Astrocyte (in vitro differentiated cells and primary cell): ENCODE results near the gene MYOZ1. TPM values are rescaled to one million over a fixed set of nuclear protein-coding genes. Genes with fewer than 3 reads are reported as not detected.

ENCODE experiments used
- DNase-seq: peaks from one replicate; pipeline ENCODE4 v3.0.0-alpha.2; 2010; ENCODE audit warnings: low read depth
- FAIRE-seq: peaks from 2 replicates; lab custom pipeline; 2011; peaks lifted over from hg19 to GRCh38; lab: Jason Lieb, UNC
- H2AFZ ChIP-seq: 2 replicates; pipeline ENCODE4 v1.6.0; 2012; ENCODE audit warnings: low read depth, low read length, inconsistent platforms
- H3K27ac ChIP-seq: 2 replicates; pipeline ENCODE4 v1.5.1; 2011; ENCODE audit warnings: low read depth, low read length, inconsistent platforms
- H3K27me3 ChIP-seq: 2 replicates; pipeline ENCODE4 v1.6.0; 2011; ENCODE audit warnings: low read length, inconsistent platforms; ENCODE audit not compliant: insufficient read depth
- H3K36me3 ChIP-seq: 2 replicates; pipeline ENCODE4 v1.5.1; 2011; ENCODE audit warnings: low read length, inconsistent platforms; ENCODE audit not compliant: insufficient read depth
- H3K4me1 ChIP-seq: 2 replicates; pipeline ENCODE4 v1.5.1; 2011; ENCODE audit warnings: low read length, inconsistent platforms; ENCODE audit not compliant: insufficient read depth
- H3K4me2 ChIP-seq: 2 replicates; pipeline ENCODE4 v1.6.0; 2012; ENCODE audit warnings: low read length, inconsistent platforms
- H3K4me3 ChIP-seq: 2 replicates; pipeline ENCODE4 v1.5.1; 2011; ENCODE audit warnings: low read depth, mild to moderate bottlenecking, low read length, inconsistent platforms; ENCODE audit not compliant: insufficient read depth
- H3K79me2 ChIP-seq: 2 replicates; pipeline ENCODE4 v1.6.0; 2012; ENCODE audit warnings: mild to moderate bottlenecking, low read length, inconsistent platforms; ENCODE audit not compliant: insufficient read depth
- H3K9ac ChIP-seq: 2 replicates; pipeline ENCODE4 v1.6.0; 2012; ENCODE audit warnings: mild to moderate bottlenecking, low read length, inconsistent platforms
- H3K9me3 ChIP-seq: 2 replicates; pipeline ENCODE4 v1.5.1; 2012; ENCODE audit warnings: low read depth, mild to moderate bottlenecking, low read length, inconsistent platforms; ENCODE audit not compliant: insufficient read depth
- H4K20me1 ChIP-seq: 2 replicates; pipeline ENCODE4 v1.6.0; 2012; ENCODE audit warnings: low read length, inconsistent platforms; ENCODE audit not compliant: insufficient read depth
- H3K27ac Mint-ChIP-seq: one replicate; pipeline ENCODE4 v1.8.0; 2021; ENCODE audit warnings: mild to moderate bottlenecking, mixed read lengths; ENCODE audit not compliant: unreplicated experiment
- H3K27me3 Mint-ChIP-seq: one replicate; pipeline ENCODE4 v1.8.0; 2021; ENCODE audit warnings: low read depth, mixed read lengths; ENCODE audit not compliant: unreplicated experiment
- H3K36me3 Mint-ChIP-seq: one replicate; pipeline ENCODE4 v1.8.0; 2021; ENCODE audit warnings: low read depth, mixed read lengths; ENCODE audit not compliant: unreplicated experiment
- H3K4me1 Mint-ChIP-seq: one replicate; pipeline ENCODE4 v1.8.0; 2021; ENCODE audit warnings: low read depth, mixed read lengths; ENCODE audit not compliant: unreplicated experiment
- H3K4me3 Mint-ChIP-seq: one replicate; pipeline ENCODE4 v1.8.0; 2021; ENCODE audit warnings: mild to moderate bottlenecking, moderate library complexity, mixed read lengths; ENCODE audit not compliant: unreplicated experiment
- H3K9me3 Mint-ChIP-seq: one replicate; pipeline ENCODE4 v1.8.0; 2021; ENCODE audit warnings: mild to moderate bottlenecking, mixed read lengths; ENCODE audit not compliant: unreplicated experiment
- EZH2 ChIP-seq: IDR thresholded peaks from 2 replicates; pipeline ENCODE4 v1.6.1; 2012; ENCODE audit warnings: mild to moderate bottlenecking, low read length, inconsistent platforms; ENCODE audit not compliant: insufficient read depth
- total RNA-seq: library from RNA; stranded (reverse); gene quantifications from 2 replicates; pipeline ENCODE4 v1.2.1, GENCODE V29; 2021
- TF ChIP-seq, protein P1 (sequence below): IDR thresholded peaks from 2 replicates; pipeline ENCODE4 v1.5.1; 2011; ENCODE audit warnings: low read depth, mild to moderate bottlenecking, inconsistent platforms, low read length, moderate library complexity; ENCODE audit not compliant: insufficient read depth

The MYOZ1 gene
- total RNA-seq, 1 donor from 2014 or later: 2.2 TPM

GRCh38 chr10:73597346-73597745 lies 43.9 kb downstream of the MYOZ1 start:
- Histone ChIP-seq H3K4me2 (peak overlapping the region; percentile 30), H3K9me3 (no peaks in the 10 kb centered on the region), H3K9ac (peak overlapping the region; percentile 18), H3K4me1 (peaks cover 12% of the 10 kb centered on the region), H2AFZ (no peak overlapping the region), H3K4me3 (no peak overlapping the region), H3K27me3 (no peaks in the 10 kb centered on the region), H3K27ac (no peak overlapping the region), H3K36me3 (no peaks in the 10 kb centered on the region), H3K79me2 (no peaks in the 10 kb centered on the region), H4K20me1 (no peaks in the 10 kb centered on the region)
- DNase-seq (peak; percentile 71), FAIRE-seq (no peak)
- TF ChIP-seq EZH2: no peak
- TF ChIP-seq, protein P1, sequence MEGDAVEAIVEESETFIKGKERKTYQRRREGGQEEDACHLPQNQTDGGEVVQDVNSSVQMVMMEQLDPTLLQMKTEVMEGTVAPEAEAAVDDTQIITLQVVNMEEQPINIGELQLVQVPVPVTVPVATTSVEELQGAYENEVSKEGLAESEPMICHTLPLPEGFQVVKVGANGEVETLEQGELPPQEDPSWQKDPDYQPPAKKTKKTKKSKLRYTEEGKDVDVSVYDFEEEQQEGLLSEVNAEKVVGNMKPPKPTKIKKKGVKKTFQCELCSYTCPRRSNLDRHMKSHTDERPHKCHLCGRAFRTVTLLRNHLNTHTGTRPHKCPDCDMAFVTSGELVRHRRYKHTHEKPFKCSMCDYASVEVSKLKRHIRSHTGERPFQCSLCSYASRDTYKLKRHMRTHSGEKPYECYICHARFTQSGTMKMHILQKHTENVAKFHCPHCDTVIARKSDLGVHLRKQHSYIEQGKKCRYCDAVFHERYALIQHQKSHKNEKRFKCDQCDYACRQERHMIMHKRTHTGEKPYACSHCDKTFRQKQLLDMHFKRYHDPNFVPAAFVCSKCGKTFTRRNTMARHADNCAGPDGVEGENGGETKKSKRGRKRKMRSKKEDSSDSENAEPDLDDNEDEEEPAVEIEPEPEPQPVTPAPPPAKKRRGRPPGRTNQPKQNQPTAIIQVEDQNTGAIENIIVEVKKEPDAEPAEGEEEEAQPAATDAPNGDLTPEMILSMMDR: no peak
- no peaks in the 10 kb centered on the region for H3K36me3 Mint-ChIP-seq
- H3K4me3 Mint-ChIP-seq: no peak overlapping the region
- H3K27me3 Mint-ChIP-seq: no peaks in the 10 kb centered on the region
- peak overlapping the region; percentile 89 for H3K27ac Mint-ChIP-seq
- peaks cover 25% of the 10 kb centered on the region for H3K4me1 Mint-ChIP-seq
- no peaks in the 10 kb centered on the region for H3K9me3 Mint-ChIP-seq

DNA sequence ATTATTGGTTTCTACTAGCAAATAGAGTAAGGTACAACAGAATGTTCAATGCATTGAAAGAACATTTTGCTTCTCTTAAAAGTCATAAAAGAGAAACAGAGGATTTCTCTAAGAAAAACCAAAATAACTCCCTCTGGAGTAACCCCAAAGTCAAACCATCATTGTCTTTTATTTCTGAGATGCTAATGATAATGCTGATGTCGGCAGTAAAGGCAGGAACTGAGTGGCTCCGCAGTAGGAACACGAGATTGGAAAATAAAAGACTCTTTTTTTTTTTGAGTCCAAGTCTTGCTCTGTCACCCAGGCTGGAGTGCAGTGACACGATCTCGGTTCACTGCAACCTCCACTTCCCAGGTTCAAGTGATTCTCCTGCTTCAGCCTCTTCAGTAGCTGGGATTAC lies 47.5 kb downstream of the MYOZ1 start:
- Histone ChIP-seq H3K9ac (no peak overlapping the region), H3K4me3 (no peak overlapping the region), H4K20me1 (no peaks in the 10 kb centered on the region), H3K4me2 (no peak overlapping the region), H3K79me2 (no peaks in the 10 kb centered on the region), H3K9me3 (no peaks in the 10 kb centered on the region), H2AFZ (no peak overlapping the region), H3K27ac (no peak overlapping the region), H3K36me3 (no peaks in the 10 kb centered on the region), H3K27me3 (no peaks in the 10 kb centered on the region), H3K4me1 (peaks cover 18% of the 10 kb centered on the region)
- Mint-ChIP-seq H3K4me1 (peaks cover 27% of the 10 kb centered on the region), H3K36me3 (no peaks in the 10 kb centered on the region), H3K9me3 (no peaks in the 10 kb centered on the region), H3K27ac (peak overlapping the region; percentile 18), H3K4me3 (no peak overlapping the region), H3K27me3 (no peaks in the 10 kb centered on the region)
- DNase-seq (no peak), FAIRE-seq (no peak)
- no peak for TF ChIP-seq EZH2
- TF ChIP-seq, protein P1: no peak

DNA sequence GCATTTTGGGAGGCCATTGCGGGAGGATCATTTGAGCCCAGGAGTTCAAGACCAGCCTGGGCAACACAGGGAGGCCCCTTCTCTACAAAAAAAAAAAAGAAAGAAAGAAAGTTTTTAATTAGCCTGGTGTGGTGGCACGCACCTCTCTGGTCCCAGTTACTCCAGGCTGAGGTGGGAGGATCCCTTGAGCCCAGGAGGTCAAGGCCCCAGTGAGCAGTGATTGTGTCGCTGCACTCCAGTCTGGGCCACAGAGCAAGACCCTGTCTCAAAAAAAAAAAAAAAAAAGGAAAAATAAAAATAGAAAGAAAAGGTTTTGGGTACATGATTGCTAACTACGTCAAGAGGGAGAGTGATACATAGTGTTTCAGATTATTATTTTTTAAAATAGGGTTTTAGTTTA lies 48.2 kb downstream of the MYOZ1 start:
- FAIRE-seq: no peak
- no peaks in the 10 kb centered on the region for H3K9me3 Mint-ChIP-seq
- no peaks in the 10 kb centered on the region for H3K27me3 Mint-ChIP-seq
- no peaks in the 10 kb centered on the region for H3K9me3 ChIP-seq
- H3K4me1 ChIP-seq: peaks cover 18% of the 10 kb centered on the region
- peaks cover 30% of the 10 kb centered on the region for H3K4me1 Mint-ChIP-seq
- no peak overlapping the region for H3K4me3 ChIP-seq
- no peak overlapping the region for H3K27ac ChIP-seq
- no peak for DNase-seq
- no peaks in the 10 kb centered on the region for H3K36me3 ChIP-seq
- no peaks in the 10 kb centered on the region for H4K20me1 ChIP-seq
- H3K4me2 ChIP-seq: no peak overlapping the region
- TF ChIP-seq EZH2: no peak
- TF ChIP-seq, protein P1: no peak
- no peaks in the 10 kb centered on the region for H3K79me2 ChIP-seq
- no peak overlapping the region for H3K4me3 Mint-ChIP-seq
- H3K9ac ChIP-seq: no peak overlapping the region
- H2AFZ ChIP-seq: no peak overlapping the region
- no peaks in the 10 kb centered on the region for H3K27me3 ChIP-seq
- H3K27ac Mint-ChIP-seq: peak overlapping the region; percentile 96
- no peaks in the 10 kb centered on the region for H3K36me3 Mint-ChIP-seq
